Body of pancreas (tissue), 4 donors: ENCODE measurements around the gene PPOX. TPM values are rescaled to one million over a fixed set of nuclear protein-coding genes. Genes with fewer than 3 reads are reported as not detected.

Experiments
- ATAC-seq: fragments of 150-250 bp; one replicate; pipeline ENCODE4 v1.9.1; 2016
- DNase-seq, 4 donors: peaks; one replicate each; pipeline ENCODE4 v3.0.0-alpha.2; 2019
- H3K27ac ChIP-seq, 4 donors: fragments of 200-600 bp; sonication (generic); 1 replicate in 3 of 4; 2 replicates in 1 of 4; pipeline versions ENCODE4 v1.5.1 to v1.6.1; 2016 to 2019; ENCODE audit warnings: mild to moderate bottlenecking in 1 of 4, mixed read lengths in 1 of 4, moderate library complexity in 1 of 4
- H3K27me3 ChIP-seq, 2 donors: fragments of 200-600 bp; sonication (generic); one replicate each; pipeline ENCODE4 v1.6.0; 2016; ENCODE audit warnings: mild to moderate bottlenecking in 1 of 2
- H3K36me3 ChIP-seq, 2 donors: fragments of 200-600 bp; sonication (generic); replicated peaks in 1 of 2; 2 replicates each; pipeline ENCODE4 v1.5.1; 2016; ENCODE audit warnings: low read depth in 2 of 2; ENCODE audit not compliant: insufficient read depth in 1 of 2
- H3K4me1 ChIP-seq: fragments of 200-600 bp; sonication (generic); one replicate; pipeline ENCODE4 v1.6.0; 2016
- H3K4me3 ChIP-seq, 2 donors: fragments of 200-600 bp; sonication (generic); 1 replicate in 1 of 2; 2 replicates in 1 of 2; pipeline ENCODE4 v1.5.1; 2016 to 2019
- H3K9me3 ChIP-seq, 3 donors: fragments of 200-600 bp; sonication (generic); 1 replicate in 2 of 3; 2 replicates in 1 of 3; pipeline ENCODE4 v1.5.1; 2016
- CTCF ChIP-seq, 7 experiments: fragments of 450-650 bp in 4 of 7; fragments of 200-600 bp in 3 of 7; sonication (generic) in 3 of 7; IDR thresholded peaks; one replicate each; pipeline ENCODE4 v1.5.1; 2016 to 2019; ENCODE audit warnings: antibody characterized with exemption in 7 of 7
- POLR2A ChIP-seq, 3 donors: fragments of 450-650 bp; IDR thresholded peaks; one replicate each; pipeline ENCODE4 v1.6.1; 2016; ENCODE audit warnings: antibody characterized with exemption in 3 of 3, mild to moderate bottlenecking in 2 of 3
- WGBS, 2 donors: methylation state at CpG; one replicate each; pipeline ENCODE4 v1.1.5; 2017; 5-methylcytosine and 5-hydroxymethylcytosine counted together
- intact Hi-C: fragments of 100-400 bp; cut with DNase I; formaldehyde crosslinking; loops from one replicate; pipeline ENCODE4 v1.15.1; 2023
- total RNA-seq, 2 donors: library from RNA; depleted of rRNA; stranded (reverse); fragments of >200 nt; gene quantifications; one replicate each; pipeline ENCODE4 v1.1.0, GENCODE V29; 2016

Gene PPOX
- total RNA-seq, result 10 to 100 TPM; 16.2 to 18.9 TPM

GRCh38 chr1:161165742-161166668 is at the start of gene PPOX:
Gene PPOX, plus strand, starts transcription at chr1:161166426. Its CDS starts 422 bp downstream, at chr1:161166848.
- peak; percentile 96 for ATAC-seq
- peak in 6 of 7 experiments; percentile 5 to 47 (median 34) for TF ChIP-seq CTCF (IDR thresholded peaks at IDR 0.05)
- peak; percentile 48 to 90 (median 77) for TF ChIP-seq POLR2A (IDR thresholded peaks at IDR 0.05)
- intact Hi-C loops, result no loop called here
- Histone ChIP-seq H3K9me3 (no peaks in the 10 kb centered on the region), H3K27me3 (no peaks in the 10 kb centered on the region), H3K4me3 (peak within 1 kb of the TSS; percentile 17 to 83), H3K36me3 (peaks cover 1 to 5% of the 10 kb centered on the region in 2 donors), H3K4me1 (peaks cover 34% of the 10 kb centered on the region), H3K27ac (peak within 1 kb of the TSS; percentile 86 to 91 (median 90))
- 0 to 1% methylated on average over 30 to 54 of the region's 54 CpGs for WGBS, 2 donors
- peak; percentile 96 to 98 (median 97) for DNase-seq

- H3K36me3 ChIP-seq, result peaks cover 4 to 14% of the 10 kb centered on the region in 2 donors
- peak within 1 kb of the TSS; percentile 82 to 96 (median 90) for H3K27ac ChIP-seq
- peak within 1 kb of the TSS; percentile 83 to 94 for H3K4me3 ChIP-seq
- intact Hi-C loops, result no loop called here
- peak; percentile 82 to 86 (median 84) for DNase-seq
- H3K4me1 ChIP-seq, result peaks cover 73% of the 10 kb centered on the region
- no peaks in the 10 kb centered on the region for H3K9me3 ChIP-seq
- no peaks in the 10 kb centered on the region for H3K27me3 ChIP-seq
- TF ChIP-seq CTCF (IDR thresholded peaks at IDR 0.05) (no peak), POLR2A (IDR thresholded peaks at IDR 0.05) (peak; percentile 71 to 93 (median 90))
- peak; percentile 84 for ATAC-seq
- WGBS, 2 donors, result 0% methylated on average over 29 to 58 of the region's 58 CpGs
Observed at GRCh38 chr1:161117759-161118581, 48.3 kb upstream of the PPOX start, which contains the start of the genes NIT1 and PFDN2. Gene NIT1, plus strand, starts transcription at chr1:161118105. Its CDS starts 72 bp downstream, at chr1:161118177. Gene PFDN2, minus strand, starts transcription at chr1:161118037. Its CDS starts 11 bp downstream, at chr1:161118026.

- peaks cover 61% of the 10 kb centered on the region for H3K4me1 ChIP-seq
- H3K27me3 ChIP-seq, result no peaks in the 10 kb centered on the region
- peaks cover 4 to 22% of the 10 kb centered on the region in 2 donors for H3K36me3 ChIP-seq
- peak overlapping the region; percentile 82 to 96 (median 90) for H3K27ac ChIP-seq
- no peaks in the 10 kb centered on the region for H3K9me3 ChIP-seq
- no peak overlapping the region for H3K4me3 ChIP-seq
- 9 to 18% methylated on average over 9 to 10 of the region's 10 CpGs for WGBS, 2 donors
- peak; percentile 68 for ATAC-seq
- DNase-seq, result peak; percentile 61 to 81 (median 72)
- intact Hi-C loops, result no loop called here
- TF ChIP-seq CTCF (IDR thresholded peaks at IDR 0.05) (peak in 6 of 7 experiments; percentile 7 to 59 (median 52)), POLR2A (IDR thresholded peaks at IDR 0.05) (no peak)
Observed at GRCh38 chr1:161119092-161119903, 46.9 kb upstream of the PPOX start.

GRCh38 chr1:161121042-161121650 is 45.1 kb upstream of the PPOX start:
- ATAC-seq (no peak), DNase-seq (no peak)
- Histone ChIP-seq H3K4me3 (no peak overlapping the region), H3K9me3 (no peaks in the 10 kb centered on the region), H3K27me3 (no peaks in the 10 kb centered on the region), H3K4me1 (peaks cover 43% of the 10 kb centered on the region), H3K36me3 (peaks cover 4 to 27% of the 10 kb centered on the region in 2 donors), H3K27ac (peak overlapping the region in 2 of 4 donors; percentile 89 to 96)
- 92 to 93% methylated on average over 3 of the region's 3 CpGs for WGBS, 2 donors
- intact Hi-C loops, result no loop called here
- TF ChIP-seq CTCF (IDR thresholded peaks at IDR 0.05) (no peak), POLR2A (IDR thresholded peaks at IDR 0.05) (no peak)
